Measurements from ENCODE around the gene FAM53C.
A peak's percentile ranks its signal among the peaks of the same experiment; 100 is the strongest.

FAM53C gene

GRCh38 chr5:138351056-138351455 lies 13.0 kb downstream of the FAM53C start:
- TF ChIP-seq CTCF (IDR thresholded peaks at IDR 0.05; ENCODE audit: insufficient read depth, low read depth, low read length, missing control alignments) = no peak
- no peak overlapping the region for H3K4me3 ChIP-seq (ENCODE audit: low read depth, low read length)
- DNase-seq (ENCODE audit: low read depth) = no peak

- TF ChIP-seq CTCF (IDR thresholded peaks at IDR 0.05; ENCODE audit: insufficient read depth, low read depth, low read length, missing control alignments) = no peak
- DNase-seq (ENCODE audit: low read depth) = no peak
- no peak overlapping the region for H3K4me3 ChIP-seq (ENCODE audit: low read depth, low read length)
Measured at GRCh38 chr5:138351517-138351916, 13.5 kb downstream of the FAM53C start.

- H3K4me3 ChIP-seq (ENCODE audit: low read depth, low read length) = peak within 1 kb of the TSS; percentile 64
- DNase-seq (ENCODE audit: low read depth) = peak; percentile 93
- TF ChIP-seq CTCF (IDR thresholded peaks at IDR 0.05; ENCODE audit: insufficient read depth, low read depth, low read length, missing control alignments) = peak; percentile 99
Measured at GRCh38 chr5:138352071-138352721, 14.1 kb downstream of the FAM53C start, which contains the start of gene KDM3B. TSS of gene KDM3B (plus strand) at chr5:138352685. CDS start at chr5:138352796, 111 bp downstream.

GRCh38 chr5:138352722-138353559 lies 14.9 kb downstream of the FAM53C start:
- peak; percentile 48 for TF ChIP-seq CTCF (IDR thresholded peaks at IDR 0.05; ENCODE audit: insufficient read depth, low read depth, low read length, missing control alignments)
- DNase-seq (ENCODE audit: low read depth) = peak; percentile 79
- peak overlapping the region; percentile 64 for H3K4me3 ChIP-seq (ENCODE audit: low read depth, low read length)

GRCh38 chr5:138353560-138354080 lies 15.6 kb downstream of the FAM53C start:
- DNase-seq (ENCODE audit: low read depth) = no peak
- peak overlapping the region; percentile 64 for H3K4me3 ChIP-seq (ENCODE audit: low read depth, low read length)

GRCh38 chr5:138354387-138354786 lies 16.3 kb downstream of the FAM53C start:
- DNase-seq (ENCODE audit: low read depth) = no peak
- peak overlapping the region; percentile 64 for H3K4me3 ChIP-seq (ENCODE audit: low read depth, low read length)
- no peak for TF ChIP-seq CTCF (IDR thresholded peaks at IDR 0.05; ENCODE audit: insufficient read depth, low read depth, low read length, missing control alignments)

More at GRCh38 chr5:138353560-138354080, 15.6 kb downstream of the FAM53C start:
- no peak for TF ChIP-seq CTCF (IDR thresholded peaks at IDR 0.05; ENCODE audit: insufficient read depth, low read depth, low read length, missing control alignments)

Data from GM12865 (cell line).